ENCODE results near the gene MAF. TPM values are rescaled to one million over a fixed set of nuclear protein-coding genes. Genes with fewer than 3 reads are reported as not detected.

Gene MAF
- total RNA-seq, 4 donors from 2014 or later: 10.9 to 46.7 (median 32.5) TPM

DNA sequence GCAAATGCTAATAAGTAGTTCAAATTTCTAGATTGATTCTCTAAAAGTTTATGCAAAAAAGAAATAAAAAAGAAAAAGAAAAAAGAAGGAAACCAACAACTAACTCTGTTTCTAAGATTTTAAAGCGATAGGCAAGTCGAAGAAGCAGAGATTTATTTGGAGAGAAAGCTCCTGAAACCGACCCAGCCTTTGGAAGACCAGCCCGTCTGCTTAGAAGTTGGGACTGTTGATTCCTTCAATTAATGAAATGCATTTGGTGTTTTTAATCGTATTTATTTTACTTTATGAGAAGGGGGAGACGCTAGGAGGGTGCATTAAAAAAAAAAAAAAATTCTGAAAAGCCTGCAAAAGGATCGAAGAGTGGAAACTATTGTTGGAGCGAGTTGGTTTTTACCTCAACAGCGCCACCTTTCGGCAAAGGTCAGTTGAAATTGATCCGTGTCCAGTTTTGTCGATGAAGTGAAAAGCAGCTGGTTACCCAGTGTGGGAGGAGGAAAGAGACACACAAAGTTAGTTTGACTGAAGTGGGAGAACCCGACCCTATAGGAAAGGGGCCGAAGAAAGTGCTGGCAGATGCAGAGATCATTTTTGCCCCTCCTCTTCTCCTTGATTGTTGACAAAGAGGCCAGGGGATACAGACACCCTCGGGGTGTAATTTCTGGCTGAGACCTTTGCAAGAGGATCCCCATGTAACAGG lies 1.5 kb upstream of the MAF start:
- H3K27ac ChIP-seq: peak overlapping the region; percentile 92 to 98 (median 98)
- H3K4me1 ChIP-seq: peaks cover 18 to 19% of the 10 kb centered on the region in 2 donors
- H3K36me3 ChIP-seq: no peaks in the 10 kb centered on the region
- TF ChIP-seq POLR2A (IDR thresholded peaks at IDR 0.05): no peak
- TF ChIP-seq, protein P1, sequence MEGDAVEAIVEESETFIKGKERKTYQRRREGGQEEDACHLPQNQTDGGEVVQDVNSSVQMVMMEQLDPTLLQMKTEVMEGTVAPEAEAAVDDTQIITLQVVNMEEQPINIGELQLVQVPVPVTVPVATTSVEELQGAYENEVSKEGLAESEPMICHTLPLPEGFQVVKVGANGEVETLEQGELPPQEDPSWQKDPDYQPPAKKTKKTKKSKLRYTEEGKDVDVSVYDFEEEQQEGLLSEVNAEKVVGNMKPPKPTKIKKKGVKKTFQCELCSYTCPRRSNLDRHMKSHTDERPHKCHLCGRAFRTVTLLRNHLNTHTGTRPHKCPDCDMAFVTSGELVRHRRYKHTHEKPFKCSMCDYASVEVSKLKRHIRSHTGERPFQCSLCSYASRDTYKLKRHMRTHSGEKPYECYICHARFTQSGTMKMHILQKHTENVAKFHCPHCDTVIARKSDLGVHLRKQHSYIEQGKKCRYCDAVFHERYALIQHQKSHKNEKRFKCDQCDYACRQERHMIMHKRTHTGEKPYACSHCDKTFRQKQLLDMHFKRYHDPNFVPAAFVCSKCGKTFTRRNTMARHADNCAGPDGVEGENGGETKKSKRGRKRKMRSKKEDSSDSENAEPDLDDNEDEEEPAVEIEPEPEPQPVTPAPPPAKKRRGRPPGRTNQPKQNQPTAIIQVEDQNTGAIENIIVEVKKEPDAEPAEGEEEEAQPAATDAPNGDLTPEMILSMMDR (IDR thresholded peaks at IDR 0.05 in 4 of 5, conservative IDR thresholded peaks at IDR 0.05 in 1 of 5): peak; percentile 69 to 81 (median 79)
- ATAC-seq (peak; percentile 22 to 23), DNase-seq (peak; percentile 68 to 73)
- no peaks in the 10 kb centered on the region for H3K9me3 ChIP-seq
- in situ Hi-C loops (cut with MboI; ENCODE audit: low sequenced_read_pairs in 4 of 4) (loop anchor here (10.0 to 25.0 kb wide), 7 partner anchors 665 to 1490 kb away; no protein-coding TSS in a partner anchor), intact Hi-C loops (cut with DNase I; ENCODE audit: low total_unique reads) (loop anchor here (1.0 to 10.0 kb wide), 11 partner anchors 70 to 1479 kb away; no protein-coding TSS in a partner anchor)
- no peaks in the 10 kb centered on the region for H3K27me3 ChIP-seq
- peak overlapping the region; percentile 74 to 89 (median 86) for H3K4me3 ChIP-seq

DNA sequence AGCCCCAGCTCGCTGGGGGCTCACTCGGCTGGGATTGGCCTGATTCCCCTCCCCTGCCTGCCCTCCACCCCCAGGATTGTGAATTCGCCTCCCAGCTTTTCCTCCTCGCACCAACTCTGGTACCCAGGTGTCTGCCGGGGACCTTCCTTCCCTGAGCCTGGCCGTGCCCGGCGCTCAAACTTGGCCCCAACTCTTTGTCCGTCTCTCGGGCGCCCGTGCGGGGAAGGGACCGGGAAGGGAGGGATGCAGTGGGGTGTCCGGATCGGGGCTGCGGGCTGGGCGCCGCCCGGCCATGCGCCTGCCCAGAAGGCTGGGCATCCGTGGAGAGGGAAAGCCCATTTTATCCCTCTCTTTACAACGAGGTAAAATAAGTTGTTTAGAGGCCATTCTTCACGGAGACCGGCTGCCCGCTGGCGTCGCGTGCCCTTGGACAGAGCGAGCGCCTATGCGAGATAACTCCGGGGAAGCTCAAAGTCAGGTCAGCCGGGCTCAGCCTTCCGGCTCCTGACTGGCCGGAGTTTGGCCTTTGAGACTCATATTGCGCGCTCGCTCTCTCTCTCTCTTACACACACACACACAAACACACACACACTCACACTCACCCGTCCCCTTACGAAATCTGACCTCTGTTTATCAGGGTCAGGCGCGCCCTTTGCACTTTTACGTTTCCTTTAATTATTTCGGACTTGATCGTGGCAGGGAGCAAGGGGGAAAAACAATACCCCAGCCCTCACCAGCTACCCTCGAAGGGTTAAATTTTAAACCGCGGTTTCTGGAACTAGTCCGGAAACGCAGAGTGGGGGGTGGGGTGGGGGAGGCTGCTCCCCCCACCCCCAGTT lies 774 bp upstream of the MAF start:
- TF ChIP-seq, protein P1 (IDR thresholded peaks at IDR 0.05 in 4 of 5, conservative IDR thresholded peaks at IDR 0.05 in 1 of 5): no peak
- peak; percentile 72 to 77 for TF ChIP-seq POLR2A (IDR thresholded peaks at IDR 0.05)
- peak overlapping the region; percentile 74 to 89 (median 86) for H3K4me3 ChIP-seq
- peaks cover 16 to 22% of the 10 kb centered on the region in 2 donors for H3K4me1 ChIP-seq
- ATAC-seq (peak; percentile 37 to 38), DNase-seq (peak; percentile 47 to 69)
- no peaks in the 10 kb centered on the region for H3K36me3 ChIP-seq
- in situ Hi-C loops (cut with MboI; ENCODE audit: low sequenced_read_pairs in 4 of 4): loop anchor here (10.0 to 25.0 kb wide), 7 partner anchors 664 to 1489 kb away; no protein-coding TSS in a partner anchor
- no peaks in the 10 kb centered on the region for H3K9me3 ChIP-seq
- peak overlapping the region; percentile 92 to 98 (median 98) for H3K27ac ChIP-seq
- no peaks in the 10 kb centered on the region for H3K27me3 ChIP-seq
- intact Hi-C loops (cut with DNase I; ENCODE audit: low total_unique reads): loop anchor here (2.0 to 10.0 kb wide), 8 partner anchors 69 to 824 kb away; no protein-coding TSS in a partner anchor

DNA sequence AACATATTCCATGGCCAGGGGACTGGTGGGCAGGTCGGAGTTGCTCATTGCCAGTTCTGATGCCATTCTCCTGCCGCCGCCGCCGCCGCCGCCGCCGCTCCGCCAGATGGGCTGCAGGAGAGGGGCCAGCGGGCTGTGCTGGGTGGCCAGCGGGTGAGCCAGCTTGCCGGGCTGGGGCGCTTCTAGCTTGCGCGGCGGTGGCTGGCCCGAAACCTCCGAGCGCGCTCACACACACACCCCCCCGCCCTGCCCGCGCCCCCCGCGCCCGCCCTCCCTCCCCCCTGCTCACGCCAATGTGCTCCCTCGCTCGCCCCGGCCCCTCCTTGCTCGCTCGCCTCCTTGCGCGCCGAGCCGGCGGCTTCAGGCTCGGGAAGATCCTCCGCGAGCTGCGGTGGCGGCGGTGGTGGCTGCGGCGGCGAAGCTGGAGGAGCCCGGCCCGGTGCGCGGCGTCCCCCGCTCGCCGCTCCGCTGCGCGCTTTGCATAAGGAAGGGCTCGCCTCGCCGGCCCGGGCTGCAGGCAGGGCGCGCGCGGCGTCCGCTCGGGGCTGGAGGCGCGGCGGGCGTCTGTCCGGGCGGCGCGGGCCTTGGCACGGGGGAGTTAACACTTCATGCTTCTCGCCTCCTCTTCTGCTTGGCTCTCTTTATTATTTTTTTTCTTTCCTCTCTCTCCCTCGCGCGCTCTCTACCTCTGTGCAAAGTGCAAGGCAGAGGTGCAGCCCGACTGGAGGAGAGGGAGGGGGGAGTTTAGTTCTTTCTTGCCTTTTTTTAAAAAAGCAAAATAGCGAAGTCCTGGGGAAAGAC lies 500 bp downstream of the MAF start:
- Histone ChIP-seq H3K4me1 (peaks cover 18 to 26% of the 10 kb centered on the region in 2 donors), H3K27ac (peak overlapping the region; percentile 92 to 98 (median 98)), H3K9me3 (no peaks in the 10 kb centered on the region), H3K36me3 (no peaks in the 10 kb centered on the region), H3K4me3 (peak overlapping the region; percentile 74 to 89 (median 86)), H3K27me3 (no peaks in the 10 kb centered on the region)
- intact Hi-C loops (cut with DNase I; ENCODE audit: low total_unique reads): loop anchor here (2.0 to 10.0 kb wide), 8 partner anchors 68 to 823 kb away; no protein-coding TSS in a partner anchor
- TF ChIP-seq POLR2A (IDR thresholded peaks at IDR 0.05): no peak
- TF ChIP-seq, protein P1 (IDR thresholded peaks at IDR 0.05 in 4 of 5, conservative IDR thresholded peaks at IDR 0.05 in 1 of 5): peak in 1 of 5 experiments; percentile 13
- peak; percentile 25 to 46 for ATAC-seq
- peak; percentile 45 to 75 for DNase-seq
- in situ Hi-C loops (cut with MboI; ENCODE audit: low sequenced_read_pairs in 4 of 4): loop anchor here (10.0 to 25.0 kb wide), 9 partner anchors 65 to 1488 kb away; no protein-coding TSS in a partner anchor
